GM18498 (cell line): ENCODE results near the gene TMEM94.
"Not testable (repeated sequence)": the region's sequence is repeated elsewhere in the genome, so short reads cannot be mapped to it uniquely, and the experiment has no call there.

Experiments used
- ATAC-seq: cut with Tn5 transposase; IDR thresholded peaks from one replicate; pipeline ENCODE4 v1.9.1; 2021; ENCODE audit warnings: mild to moderate bottlenecking, moderate library complexity; ENCODE audit not compliant: unreplicated experiment

TMEM94 gene

GRCh38 chr17:75456417-75457046 lies at the start of gene TMEM94:
Gene TMEM94, plus strand, starts transcription at chr17:75456635. Its CDS starts 15,271 bp downstream, at chr17:75471906.
- ATAC-seq, result peak; percentile 91

GRCh38 chr17:75407655-75408352 lies 48.6 kb upstream of the TMEM94 start:
- no peak for ATAC-seq

DNA sequence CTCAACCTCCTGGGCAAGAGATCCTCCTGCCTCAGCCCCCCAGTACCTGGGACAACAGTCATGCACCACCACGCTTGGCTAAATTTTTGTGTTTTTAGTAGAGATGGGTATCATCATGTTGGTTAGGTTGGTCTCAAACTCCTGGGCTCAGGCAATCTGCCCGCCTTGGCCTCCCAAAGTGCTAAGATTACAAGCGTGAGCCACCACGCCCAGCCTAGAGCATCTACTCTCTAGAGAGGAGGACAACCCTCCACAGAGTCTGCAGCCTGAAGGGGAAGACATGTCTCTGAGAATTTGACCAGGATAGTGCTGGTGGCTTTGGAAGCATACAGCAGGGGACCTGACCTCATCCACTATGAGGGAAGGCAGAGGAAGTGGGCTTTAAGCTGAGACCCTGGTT lies 46.3 kb upstream of the TMEM94 start:
- ATAC-seq, result no peak

DNA sequence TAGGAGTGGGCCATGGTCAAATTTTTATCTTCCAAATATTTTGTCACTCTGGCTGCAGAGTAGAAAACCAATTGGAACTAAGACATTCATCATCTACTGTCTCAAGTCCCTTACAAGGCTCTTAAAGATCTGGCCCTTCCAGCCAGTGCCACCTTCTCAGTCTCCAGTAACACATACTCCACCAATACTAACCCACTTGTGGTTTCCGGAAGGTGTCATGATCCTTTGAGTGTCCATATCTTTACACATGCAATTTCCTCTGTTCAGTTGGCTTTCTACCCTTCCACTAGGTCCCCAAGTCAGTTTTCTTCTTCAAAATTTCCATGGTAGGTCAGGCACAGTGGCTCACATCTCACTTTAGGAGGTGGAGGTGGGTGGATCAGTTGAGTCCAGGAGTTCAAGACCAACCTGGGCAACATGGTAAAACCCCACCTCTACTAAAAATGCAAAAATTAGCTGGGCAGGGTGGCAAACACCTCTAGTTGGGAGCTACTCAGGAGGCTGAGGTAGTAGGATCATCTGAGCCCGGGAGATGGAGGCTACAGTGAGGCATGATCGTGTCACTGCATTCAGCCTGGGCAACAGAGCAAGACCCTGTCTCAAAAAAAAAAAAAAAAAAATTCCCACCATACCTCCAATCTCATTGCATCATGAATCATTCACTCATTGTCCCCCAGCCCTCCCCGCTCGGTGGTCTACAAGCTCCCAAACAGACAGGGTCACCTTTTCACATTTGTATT lies 44.9 kb upstream of the TMEM94 start:
- ATAC-seq, result no peak

DNA sequence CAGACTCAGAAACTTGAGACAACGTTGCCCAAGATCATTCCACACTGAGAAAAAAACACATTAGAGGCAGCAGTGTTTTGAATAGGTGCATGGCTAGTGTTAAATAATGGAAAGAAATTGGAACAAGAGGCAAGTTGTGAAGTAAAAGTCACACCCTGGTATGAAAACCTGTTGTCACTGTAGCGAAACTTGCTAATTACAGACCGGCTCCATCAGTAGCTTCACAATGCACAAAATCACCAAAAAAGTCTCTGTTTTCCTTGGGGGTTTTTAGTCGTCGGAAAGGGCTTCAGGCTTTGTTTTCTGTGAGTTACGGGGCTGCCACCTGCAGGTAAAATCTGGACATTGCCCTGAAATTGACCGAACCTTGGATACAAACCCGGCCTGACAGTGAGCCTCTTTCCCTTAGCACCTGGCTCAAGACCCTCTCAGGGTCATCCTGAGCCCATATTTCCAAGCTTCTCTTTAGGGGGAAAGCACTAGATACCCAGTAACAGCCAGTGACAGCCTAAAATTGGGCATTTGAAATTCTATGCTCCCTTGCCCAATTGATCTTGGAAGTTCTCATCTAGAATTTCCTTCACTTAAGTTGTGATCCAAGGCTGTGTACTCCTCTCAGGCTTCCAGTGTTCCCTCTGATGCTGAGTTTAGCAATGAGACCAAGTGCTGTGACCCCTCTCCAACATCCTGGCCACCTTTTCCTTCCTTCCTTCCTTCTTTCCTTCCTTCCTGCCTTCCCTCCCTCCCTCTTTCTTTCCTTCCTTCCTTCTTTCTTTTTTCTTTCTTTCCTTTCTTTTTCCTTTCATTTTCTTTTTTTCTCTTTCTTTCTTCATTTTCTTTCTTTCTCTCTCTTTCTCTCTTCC lies 43.7 kb upstream of the TMEM94 start:
- no peak for ATAC-seq

GRCh38 chr17:75414488-75414887 lies 41.9 kb upstream of the TMEM94 start:
- no peak for ATAC-seq

GRCh38 chr17:75416006-75416405 lies 40.4 kb upstream of the TMEM94 start:
- ATAC-seq, result no peak

DNA sequence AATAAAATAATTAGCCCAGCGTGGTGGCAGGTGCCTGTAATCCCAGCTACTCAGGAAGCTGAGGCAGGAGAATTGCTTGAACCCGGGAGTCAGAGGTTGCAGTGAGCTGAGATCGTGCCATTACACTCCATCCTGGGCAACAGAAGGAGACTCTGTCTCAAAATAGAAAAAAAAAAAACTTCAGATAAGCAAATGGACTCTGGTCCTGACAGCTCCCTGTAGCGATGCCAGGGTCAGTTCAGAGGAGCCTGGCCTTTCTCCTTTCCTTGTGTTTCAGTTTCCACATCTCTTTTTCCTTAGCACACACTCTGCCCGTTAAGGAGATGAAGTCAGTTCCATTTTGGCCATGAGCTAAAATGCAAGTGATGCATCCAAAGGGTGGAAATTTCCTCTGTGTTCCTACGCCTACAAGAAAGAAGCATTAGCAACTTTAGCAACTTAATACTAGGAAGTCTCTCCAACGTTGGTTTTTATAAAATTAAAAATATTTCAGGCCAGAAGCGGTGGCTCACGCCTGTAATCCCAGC lies 39.3 kb upstream of the TMEM94 start:
- ATAC-seq, result no peak

DNA sequence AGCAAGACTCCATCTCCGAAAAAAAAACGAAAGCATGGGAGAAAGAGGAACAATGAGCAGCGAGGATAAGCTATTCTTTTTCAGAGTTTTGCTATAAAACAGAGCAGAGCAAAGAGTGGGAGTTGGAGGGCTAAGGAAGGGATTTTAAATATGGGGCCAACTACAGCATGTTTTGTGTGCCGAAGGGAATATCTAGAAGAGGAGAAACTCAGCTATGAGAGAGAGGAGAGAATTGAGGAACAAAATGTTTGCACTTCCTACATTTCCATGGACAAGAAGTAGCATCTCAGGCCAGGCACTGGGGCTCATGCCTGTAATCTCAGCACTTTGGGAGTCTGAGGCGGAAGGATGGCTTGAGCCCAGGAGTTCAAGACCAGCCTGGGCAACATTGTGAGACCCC lies 37.9 kb upstream of the TMEM94 start:
- no peak for ATAC-seq

DNA sequence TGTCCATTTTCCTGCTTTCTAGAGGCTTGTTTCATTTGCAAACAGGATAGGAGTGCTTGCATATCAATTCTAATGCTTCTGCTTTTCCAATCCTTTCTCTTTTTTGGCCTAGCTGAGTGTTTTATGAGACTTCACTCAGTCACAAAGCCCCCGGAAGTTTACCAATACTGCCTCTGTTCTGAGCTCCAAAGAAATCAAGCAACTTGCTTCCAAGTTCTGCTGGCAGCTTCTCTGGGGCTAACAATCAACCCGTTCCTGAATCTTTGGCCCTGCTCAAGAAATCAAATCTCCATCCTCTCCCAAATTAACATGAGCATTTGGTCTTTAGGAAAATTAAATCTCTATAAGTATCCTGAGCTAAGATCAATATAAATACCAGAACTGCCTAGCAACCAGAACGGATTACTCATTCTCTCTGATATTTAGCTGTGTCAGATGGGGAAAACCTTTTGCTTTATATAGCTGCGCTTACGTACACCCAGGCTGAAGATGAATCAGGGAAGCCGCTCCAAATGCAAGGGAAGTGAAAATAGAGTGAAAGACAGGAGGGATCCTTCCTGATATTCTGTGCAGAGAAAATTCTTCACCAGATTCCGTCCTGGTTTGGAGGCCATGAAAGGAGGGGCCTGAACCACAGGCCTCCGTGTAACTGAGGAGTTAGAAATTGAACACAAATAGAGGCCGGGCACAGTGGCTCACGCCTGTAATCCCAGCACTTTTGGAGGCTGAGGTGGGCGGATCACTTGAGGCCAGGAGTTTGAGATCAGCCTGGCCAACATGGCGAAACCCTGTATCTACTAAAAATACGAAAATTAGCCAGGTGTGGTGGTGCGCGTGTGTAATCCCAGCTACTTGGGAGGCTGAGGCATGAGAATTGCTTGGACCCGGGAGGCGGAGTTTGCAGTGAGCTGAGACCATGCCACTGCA lies 27.6 kb upstream of the TMEM94 start:
- no peak for ATAC-seq

DNA sequence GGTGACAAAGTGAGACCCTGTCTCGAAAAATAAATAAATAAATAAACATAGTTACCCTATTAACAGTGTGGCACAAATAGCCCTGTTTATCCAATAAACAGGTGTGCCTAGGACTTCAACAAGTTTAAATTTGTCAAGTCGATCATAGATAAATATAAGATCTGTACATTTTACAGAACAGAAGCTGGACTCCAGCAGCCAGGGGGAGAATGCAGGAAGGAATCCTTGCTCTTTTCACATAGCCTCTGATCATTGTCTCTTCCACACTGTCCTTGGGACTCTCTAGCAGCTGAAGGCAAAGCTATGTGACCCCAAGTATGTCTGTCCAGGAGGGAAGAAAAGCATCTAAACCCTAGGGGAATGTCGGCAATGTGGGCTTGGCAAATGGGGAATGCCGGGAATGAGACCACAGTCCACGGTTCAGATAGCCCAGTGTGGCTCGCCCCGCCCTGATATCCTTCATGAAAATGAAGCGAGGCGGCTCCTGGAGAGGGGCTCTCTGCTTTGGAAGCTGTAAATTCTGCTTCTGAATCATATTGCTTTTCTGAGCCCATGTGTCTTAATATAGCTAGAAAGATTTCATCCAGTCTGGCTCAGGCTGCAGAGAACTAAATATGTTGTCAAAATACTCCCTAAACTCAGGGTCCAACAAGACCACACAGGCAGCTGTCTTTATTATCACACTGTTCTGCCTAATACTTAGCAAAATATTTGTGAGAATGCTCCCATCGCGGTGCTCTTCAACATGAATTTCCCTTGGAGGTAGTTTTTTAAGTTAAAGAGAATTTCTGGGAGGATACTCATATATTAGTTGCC lies 26.1 kb upstream of the TMEM94 start:
- ATAC-seq, result no peak

- ATAC-seq, result no peak
Observed at GRCh38 chr17:75433218-75433783, 23.1 kb upstream of the TMEM94 start.

DNA sequence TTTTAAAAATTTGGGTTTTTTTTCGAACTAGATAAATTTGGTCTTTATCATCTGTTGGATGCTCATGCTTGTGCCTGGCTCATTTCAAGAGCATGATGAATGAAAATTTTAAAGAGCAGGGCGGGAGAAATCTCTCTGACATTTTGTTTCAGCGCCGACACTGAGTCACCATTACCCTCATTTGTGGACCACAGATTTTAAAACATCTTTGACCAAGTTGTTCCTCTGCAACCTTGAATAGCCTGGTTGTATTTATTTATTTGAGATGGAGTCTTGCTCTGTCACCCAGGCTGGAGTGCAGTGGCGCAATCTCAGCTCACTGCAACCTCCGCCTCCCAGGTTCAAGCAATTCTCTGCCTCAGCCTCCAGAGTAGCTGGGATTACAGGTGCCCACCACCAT lies 22.0 kb upstream of the TMEM94 start:
- ATAC-seq, result not testable (repeated sequence)

DNA sequence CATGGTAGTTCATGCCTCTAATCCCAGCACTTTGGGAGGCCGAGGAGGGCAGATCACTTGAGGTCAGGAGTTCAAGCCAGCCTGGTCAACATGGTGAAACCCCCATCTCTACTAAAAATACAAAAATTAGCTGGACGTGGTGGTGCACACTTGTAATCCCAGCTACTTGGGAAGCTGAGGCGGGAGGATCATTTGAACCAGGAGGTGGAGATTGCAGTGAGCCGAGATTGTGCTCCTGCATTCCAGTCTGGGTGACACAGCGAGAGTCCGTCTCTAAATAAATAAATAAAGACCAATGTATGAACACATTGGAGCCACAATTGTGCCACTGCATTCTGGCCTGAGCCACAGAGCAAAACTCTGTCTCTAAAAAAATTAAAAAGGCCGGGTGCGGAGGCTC lies 19.0 kb upstream of the TMEM94 start:
- not testable (repeated sequence) for ATAC-seq

DNA sequence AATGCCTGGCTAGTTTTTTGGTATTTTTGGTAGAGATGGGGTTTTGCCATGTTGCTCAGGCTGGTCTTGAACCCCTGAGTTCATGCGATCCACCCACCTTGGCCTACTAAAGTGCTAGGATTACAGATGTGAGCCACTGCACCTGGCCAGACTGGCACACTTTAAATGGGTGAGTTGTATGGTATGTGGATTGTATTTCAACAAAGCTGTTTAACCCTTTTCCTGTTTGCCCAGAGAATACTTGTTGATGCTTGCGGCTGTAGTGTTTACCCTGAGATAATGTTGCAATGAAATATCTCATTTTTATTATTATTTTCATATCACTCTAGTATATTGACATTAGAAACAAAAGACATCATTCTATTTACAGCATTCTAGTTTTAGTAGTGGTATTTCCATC lies 17.1 kb upstream of the TMEM94 start:
- no peak for ATAC-seq

DNA sequence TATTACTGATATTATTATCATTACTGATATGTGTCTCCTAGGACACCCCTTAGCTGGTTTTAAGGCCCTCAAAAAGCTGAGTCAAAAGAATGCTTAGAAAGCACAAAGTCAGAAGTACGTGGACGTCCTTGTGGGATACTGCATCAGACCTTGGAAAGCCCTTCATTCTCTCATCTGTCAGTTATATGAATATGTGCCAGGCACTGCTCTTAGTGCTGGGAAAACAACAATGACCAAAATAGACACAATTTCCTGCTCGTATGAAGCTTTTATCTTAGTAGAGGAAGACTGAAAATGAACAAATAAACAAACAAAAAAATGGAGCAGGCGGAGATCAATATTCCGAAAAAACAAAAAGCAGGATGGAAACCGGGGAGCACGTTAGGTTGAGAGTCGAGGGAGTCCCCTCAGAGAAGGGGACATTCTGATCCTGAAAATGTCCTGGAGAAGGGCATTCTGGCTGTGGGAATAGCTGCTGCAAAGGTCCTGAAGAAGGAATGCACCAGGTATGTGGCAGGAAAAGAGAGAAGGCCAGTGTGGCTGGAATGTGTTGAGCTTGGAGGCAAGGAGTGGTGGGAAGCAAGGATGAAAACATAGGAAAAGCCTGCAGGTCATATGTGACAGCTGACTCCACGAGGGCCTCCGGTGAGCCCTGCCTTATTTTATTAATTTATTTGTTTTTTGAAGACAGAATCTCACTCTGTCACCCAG lies 15.5 kb upstream of the TMEM94 start:
- ATAC-seq, result no peak

DNA sequence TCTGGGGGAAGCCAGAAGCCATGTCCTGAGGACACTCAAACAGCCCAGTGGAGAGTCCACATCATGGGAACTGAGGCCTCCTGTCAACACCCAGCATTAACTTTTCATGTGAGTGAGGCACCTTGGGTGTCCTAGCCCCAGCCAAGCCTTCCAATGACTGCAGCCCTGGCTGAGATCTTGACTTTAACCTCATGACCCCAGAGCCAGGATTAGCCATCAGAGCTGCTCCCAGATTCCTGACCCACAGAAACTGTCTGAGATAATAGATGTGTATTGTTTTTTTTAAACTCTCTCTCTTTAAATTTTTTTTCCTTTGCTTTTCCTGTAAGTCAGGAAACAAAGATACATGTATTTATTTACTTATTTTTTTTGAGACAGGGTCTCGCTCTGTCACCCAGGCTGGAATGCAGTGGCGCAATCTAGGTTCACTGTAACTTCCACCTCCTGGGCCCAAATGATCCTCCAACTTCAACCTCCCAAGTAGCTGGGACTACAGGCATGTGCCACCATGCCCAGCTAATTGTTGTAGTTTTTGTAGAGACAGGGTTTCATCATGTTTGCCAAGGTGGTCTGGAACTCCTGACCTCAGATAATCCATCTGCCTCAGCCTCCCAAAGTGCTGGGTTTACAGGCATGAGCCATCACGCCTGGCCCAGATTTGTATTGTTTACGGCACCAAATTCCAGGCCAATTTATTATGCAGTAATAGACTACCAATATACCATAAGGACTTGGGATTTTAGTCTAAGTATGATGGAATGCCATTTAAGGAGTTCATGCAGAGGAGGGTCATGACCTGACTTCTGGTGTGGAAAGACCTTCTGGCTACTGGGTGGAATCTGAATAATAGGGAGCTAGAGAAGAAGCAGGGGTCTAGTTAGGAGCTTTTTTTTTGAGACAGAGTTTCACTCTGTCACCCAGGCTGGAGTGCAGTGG lies 14.0 kb upstream of the TMEM94 start:
- ATAC-seq, result no peak
